A549 (cell line): ENCODE results near the gene DNAJA1. TPM values are rescaled to one million over a fixed set of nuclear protein-coding genes. Genes with fewer than 3 reads are reported as not detected.

Source experiments
- ATAC-seq, 2 experiments: fragments of 200-7000 bp in 1 of 2; fragments of >200 bp in 1 of 2; cut with Nextera tagmentation in 1 of 2; cut with Tn5 transposase in 1 of 2; 3 replicates each; pipeline versions ENCODE4 v1.8.0 to v1.9.1; 2018 to 2020; ENCODE audit warnings: mild to moderate bottlenecking in 1 of 2, moderate library complexity in 1 of 2
- CTCF ChIA-PET: fragments of 300-600 bp; sonication (Branson Sonifier 250); formaldehyde crosslinking; extraction: SDS; loops from one replicate; lab custom pipeline; 2021; ENCODE audit warnings: antibody characterized with exemption, inconsistent platforms; lab: Yijun Ruan, JAX
- POLR2A ChIA-PET: fragments of 350-600 bp; formaldehyde crosslinking; extraction: SDS; loops from one replicate; lab custom pipeline; 2021; ENCODE audit warnings: antibody characterized with exemption, inconsistent platforms; lab: Yijun Ruan, JAX
- DNase-seq, 2 experiments: peaks; one replicate each; pipeline versions ENCODE4 v3.0.0 to v3.0.0-alpha.2; 2011 to 2016; ENCODE audit warnings: low read depth in 1 of 2, low spot score in 1 of 2
- FAIRE-seq: peaks from 2 replicates; lab custom pipeline; 2011; peaks lifted over from hg19 to GRCh38; lab: Jason Lieb, UNC
- H3K27ac ChIP-seq, 2 experiments: fragments of >200 bp; sonication (Bioruptor Twin); formaldehyde crosslinking; 3 replicates each; pipeline ENCODE4 v1.5.1; 2016 to 2017
- H3K4me1 ChIP-seq: fragments of >200 bp; sonication (Bioruptor Twin); formaldehyde crosslinking; 3 replicates; pipeline ENCODE4 v1.6.1; 2016
- H3K4me2 ChIP-seq: fragments of >200 bp; sonication (Bioruptor Twin); formaldehyde crosslinking; 3 replicates; pipeline ENCODE4 v1.6.1; 2016
- H3K4me3 ChIP-seq: fragments of >200 bp; sonication (Bioruptor Twin); formaldehyde crosslinking; 3 replicates; pipeline ENCODE4 v1.5.1; 2016
- H3K9me3 ChIP-seq: fragments of >200 bp; sonication (Bioruptor Twin); formaldehyde crosslinking; 3 replicates; pipeline ENCODE4 v1.6.1; 2016
- BHLHE40 ChIP-seq: IDR thresholded peaks from 2 replicates; pipeline ENCODE4 v1.6.1; 2012; ENCODE audit warnings: low read depth, low read length, inconsistent platforms
- CHD4 ChIP-seq: fragments of 200-600 bp; sonication (generic); IDR thresholded peaks from 2 replicates; pipeline ENCODE4 v1.6.1; 2016; ENCODE audit warnings: antibody characterized with exemption, mild to moderate bottlenecking, borderline replicate concordance
- EHMT2 ChIP-seq: fragments of 200-600 bp; sonication (generic); IDR thresholded peaks from 2 replicates; pipeline ENCODE4 v1.6.1; 2016; ENCODE audit warnings: antibody characterized with exemption, low read depth, mild to moderate bottlenecking, moderate library complexity
- EP300 ChIP-seq, 2 experiments: fragments of >200 bp; sonication (Bioruptor Twin); formaldehyde crosslinking; IDR thresholded peaks; 2 replicates in 1 of 2; 3 replicates in 1 of 2; pipeline ENCODE4 v1.6.1; 2016 to 2017
- GATA3 ChIP-seq: IDR thresholded peaks from 2 replicates; pipeline ENCODE4 v1.6.1; 2012; ENCODE audit warnings: borderline replicate concordance
- HEYL ChIP-seq: fragments of 250-450 bp; sonication (Bioruptor Pico); IDR thresholded peaks from 2 replicates; pipeline ENCODE4 v1.8.0; 2021; ENCODE audit warnings: mild to moderate bottlenecking, moderate library complexity
- KDM1A ChIP-seq: fragments of 200-600 bp; sonication (generic); IDR thresholded peaks from 2 replicates; pipeline ENCODE4 v1.6.1; 2016; ENCODE audit warnings: low read depth, mild to moderate bottlenecking
- KDM5A ChIP-seq: fragments of 200-600 bp; sonication (generic); IDR thresholded peaks from 2 replicates; pipeline ENCODE4 v1.6.1; 2016; ENCODE audit warnings: antibody characterized with exemption, mild to moderate bottlenecking
- MAZ ChIP-seq: fragments of 150-350 bp; IDR thresholded peaks from 2 replicates; pipeline ENCODE4 v1.6.1; 2014; ENCODE audit warnings: antibody characterized with exemption, low read depth, low read length, borderline replicate concordance
- NPAS2 ChIP-seq: fragments of 250-450 bp; sonication (Bioruptor Pico); IDR thresholded peaks from 2 replicates; pipeline ENCODE4 v1.8.0; 2022; ENCODE audit warnings: mild to moderate bottlenecking, moderate library complexity, borderline replicate concordance
- NR3C1 ChIP-seq: fragments of >200 bp; sonication (Bioruptor Twin); formaldehyde crosslinking; IDR thresholded peaks from 3 replicates; pipeline ENCODE4 v1.6.1; 2017
- PBX3 ChIP-seq: IDR thresholded peaks from 2 replicates; pipeline ENCODE4 v1.6.1; 2012
- POLR2AphosphoS2 ChIP-seq: conservative IDR thresholded peaks from 2 replicates; pipeline ENCODE4 v1.6.1; 2012; ENCODE audit warnings: low read length, improper control_type of control experiment, inconsistent platforms
- RARB ChIP-seq: fragments of 250-450 bp; sonication (Bioruptor Pico); IDR thresholded peaks from 2 replicates; pipeline ENCODE4 v1.8.0; 2021; ENCODE audit warnings: mild to moderate bottlenecking, moderate library complexity
- RFX5 ChIP-seq: fragments of 450-650 bp; IDR thresholded peaks from 2 replicates; pipeline ENCODE4 v1.7.1; 2014; ENCODE audit warnings: antibody characterized with exemption, mild to moderate bottlenecking, moderate library complexity
- USF2 ChIP-seq: fragments of 450-650 bp; IDR thresholded peaks from 2 replicates; pipeline ENCODE4 v1.6.1; 2014; ENCODE audit warnings: antibody characterized with exemption
- ZFP36 ChIP-seq: fragments of 450-650 bp; IDR thresholded peaks from 2 replicates; pipeline ENCODE4 v1.6.1; 2014; ENCODE audit warnings: borderline replicate concordance; ENCODE audit not compliant: partially characterized antibody
- WGBS: methylation state at CpG from one replicate; pipeline ENCODE4 v1.1.6; 2017; ENCODE audit errors: missing lambda C conversion rate; 5-methylcytosine and 5-hydroxymethylcytosine counted together
- polyA plus RNA-seq, 4 experiments: library from polyadenylated mRNA; depleted of rRNA in 3 of 4; stranded (reverse); fragments of >200 nt; fragmentation: RNase III in 1 of 4; extraction: RNeasy Plus Mini Kit Qiagen cat#74134 plus additional on column Dnase treatment in 1 of 4; gene quantifications; 2 replicates in 3 of 4; 3 replicates in 1 of 4; pipeline ENCODE4 v1.2.3, GENCODE V29; 2011 to 2017
- TF ChIP-seq, protein P1 (sequence below): fragments of 250-450 bp; sonication (Bioruptor Pico); IDR thresholded peaks from 2 replicates; pipeline ENCODE4 v1.5.0; 2020; ENCODE audit warnings: low read depth, mild to moderate bottlenecking, moderate library complexity

DNAJA1 gene
- polyA plus RNA-seq, 2 of the 4 experiments (the other 2 are of a cell fraction), result 258 to 410 TPM

DNA sequence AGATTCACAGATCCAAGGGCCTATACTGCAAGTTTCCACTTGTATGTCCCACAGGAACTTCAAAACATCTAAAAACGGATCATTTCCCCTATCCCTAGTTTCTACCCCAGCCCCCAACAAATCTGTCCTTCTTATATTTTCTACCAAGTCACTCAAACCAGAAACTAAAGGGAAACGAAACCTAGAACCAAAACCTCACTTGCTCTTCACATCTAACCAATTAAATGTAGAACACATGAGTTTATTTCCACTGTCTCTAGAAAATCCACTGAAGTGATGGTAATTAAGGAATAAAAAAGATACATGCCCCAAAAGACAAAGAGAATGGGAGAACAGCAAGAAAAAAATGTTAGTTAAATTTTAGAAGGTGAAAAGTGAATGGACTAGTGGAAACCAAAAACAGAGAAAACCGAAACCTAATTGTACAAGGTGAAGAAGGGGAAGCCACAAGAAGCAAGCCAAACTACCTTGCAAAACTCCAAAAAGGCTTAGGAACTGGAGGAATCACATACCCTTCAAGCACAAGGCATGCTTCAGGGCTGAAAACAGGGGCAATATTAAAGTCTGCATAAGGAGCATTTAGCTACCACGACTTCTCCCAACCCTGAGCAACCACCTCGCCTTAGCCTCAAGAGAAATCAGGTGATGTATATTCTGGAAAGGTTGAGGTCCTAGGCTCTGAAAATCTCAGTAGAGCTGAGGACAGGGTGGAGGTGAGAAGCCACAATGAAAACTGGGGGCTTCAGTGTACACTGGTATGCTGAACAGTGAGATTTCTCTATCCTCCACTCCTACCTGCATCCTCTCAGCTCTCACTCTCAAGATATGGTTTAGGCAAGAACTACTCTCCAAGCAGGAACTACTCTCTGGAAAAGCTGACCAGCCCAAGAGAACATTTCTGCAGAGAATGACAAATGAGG, 40.3 kb downstream of the DNAJA1 start:
- TF ChIP-seq, protein P1, sequence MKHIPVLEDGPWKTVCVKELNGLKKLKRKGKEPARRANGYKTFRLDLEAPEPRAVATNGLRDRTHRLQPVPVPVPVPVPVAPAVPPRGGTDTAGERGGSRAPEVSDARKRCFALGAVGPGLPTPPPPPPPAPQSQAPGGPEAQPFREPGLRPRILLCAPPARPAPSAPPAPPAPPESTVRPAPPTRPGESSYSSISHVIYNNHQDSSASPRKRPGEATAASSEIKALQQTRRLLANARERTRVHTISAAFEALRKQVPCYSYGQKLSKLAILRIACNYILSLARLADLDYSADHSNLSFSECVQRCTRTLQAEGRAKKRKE, result no peak
- TF ChIP-seq RFX5 (no peak), KDM1A (no peak), PBX3 (no peak), GATA3 (no peak), USF2 (no peak), NR3C1 (no peak), BHLHE40 (no peak), KDM5A (no peak), EHMT2 (no peak), NPAS2 (CRISPR knock-in tag) (no peak), CHD4 (no peak), ZFP36 (no peak), POLR2AphosphoS2 (no peak), RARB (no peak), MAZ (no peak)
- H3K4me2 ChIP-seq, result no peak overlapping the region
- POLR2A ChIA-PET, result no interaction called here
- H3K4me1 ChIP-seq, result no peaks in the 10 kb centered on the region
- DNase-seq (no peak), ATAC-seq (no peak; a peak in 1 of 6 replicates), FAIRE-seq (no peak)
- WGBS, result 84% methylated on average over 5 of the region's 5 CpGs
- H3K4me3 ChIP-seq, result no peak overlapping the region
- H3K27ac ChIP-seq, result no peak overlapping the region
- no peaks in the 10 kb centered on the region for H3K9me3 ChIP-seq
- CTCF ChIA-PET, result no interaction called here

- ChIA-PET POLR2A (no interaction called here), CTCF (interaction anchor here (1.2 kb wide), 1 partner anchor 160 kb away, joined by 3 read pairs; no protein-coding TSS in a partner anchor)
- H3K27ac ChIP-seq, result no peak overlapping the region
- H3K4me3 ChIP-seq, result no peak overlapping the region
- WGBS, result 91% methylated on average over 1 of the region's 1 CpG
- ATAC-seq, result no peak
- no peaks in the 10 kb centered on the region for H3K9me3 ChIP-seq
- no peak for TF ChIP-seq EP300 (IDR thresholded peaks at IDR 0.05)
- no peak for TF ChIP-seq MAZ
- TF ChIP-seq POLR2AphosphoS2, result no peak
- no peak for TF ChIP-seq KDM5A
- no peak for TF ChIP-seq ZFP36
- no peak for TF ChIP-seq HEYL (CRISPR knock-in tag)
- no peak for FAIRE-seq
- no peaks in the 10 kb centered on the region for H3K4me1 ChIP-seq
- DNase-seq, result no peak
- no peak overlapping the region for H3K4me2 ChIP-seq
Measured at GRCh38 chr9:33068991-33069390, 43.9 kb downstream of the DNAJA1 start.
